MV-4-11 (cell line): ENCODE results near the gene ZFP1.

Experiments
- DNase-seq: peaks from one replicate; lab custom pipeline; 2025; lab: John Stamatoyannopoulos, UW

Gene ZFP1

GRCh38 chr16:75160386-75160785 lies 12.1 kb downstream of the ZFP1 start:
- DNase-seq, result no peak

- DNase-seq, result no peak
These were observed 21.6 kb downstream of the ZFP1 start for GRCh38 chr16:75169899-75170405.

GRCh38 chr16:75172578-75172977 lies 24.3 kb downstream of the ZFP1 start:
- no peak for DNase-seq

GRCh38 chr16:75175074-75175473 lies 26.8 kb downstream of the ZFP1 start:
- DNase-seq, result no peak

GRCh38 chr16:75176926-75177325 lies 28.6 kb downstream of the ZFP1 start:
- DNase-seq, result peak; percentile 32

GRCh38 chr16:75179208-75179607 lies 30.9 kb downstream of the ZFP1 start:
- peak; percentile 80 for DNase-seq

GRCh38 chr16:75181630-75182029 lies 33.3 kb downstream of the ZFP1 start:
- peak; percentile 77 for DNase-seq

GRCh38 chr16:75188832-75189477 lies 40.6 kb downstream of the ZFP1 start:
- DNase-seq, result no peak

GRCh38 chr16:75189638-75190245 lies 41.4 kb downstream of the ZFP1 start:
- DNase-seq, result no peak

- no peak for DNase-seq
These were observed 44.4 kb downstream of the ZFP1 start for GRCh38 chr16:75192606-75193264.

- no peak for DNase-seq
These were observed 44.9 kb downstream of the ZFP1 start for GRCh38 chr16:75193265-75193650.

- no peak for DNase-seq
These were observed 45.6 kb downstream of the ZFP1 start for GRCh38 chr16:75193730-75194444.

- no peak for DNase-seq
These were observed 47.8 kb downstream of the ZFP1 start for GRCh38 chr16:75195811-75196790.

GRCh38 chr16:75196836-75197235 lies 48.5 kb downstream of the ZFP1 start:
- no peak for DNase-seq

- DNase-seq, result no peak
These were observed 49.3 kb downstream of the ZFP1 start for GRCh38 chr16:75197522-75198134.

GRCh38 chr16:75198135-75198600 lies 49.8 kb downstream of the ZFP1 start:
- no peak for DNase-seq

GRCh38 chr16:75202069-75202590 lies 53.8 kb downstream of the ZFP1 start:
- DNase-seq, result no peak

- no peak for DNase-seq
These were observed 54.8 kb downstream of the ZFP1 start for GRCh38 chr16:75203096-75203495.

- no peak for DNase-seq
These were observed 55.5 kb downstream of the ZFP1 start for GRCh38 chr16:75203667-75204409.

GRCh38 chr16:75204410-75204758 lies 56.1 kb downstream of the ZFP1 start:
- no peak for DNase-seq
